IMR-90 (cell line): ENCODE data around the gene CEBPE. TPM values are rescaled to one million over a fixed set of nuclear protein-coding genes. Genes with fewer than 3 reads are reported as not detected.

Source experiments
- ATAC-seq: fragments of 200-7000 bp; cut with Tn5 transposase; 2 replicates; pipeline ENCODE4 v1.9.1; 2020; ENCODE audit warnings: low read depth, mild to moderate bottlenecking, moderate library complexity
- BruUV-seq: library from RNA; stranded (reverse); fragments of 400-500 nt; replicated peaks from 2 replicates; lab custom pipeline; 2021; lab: Mats Ljungman, UMichigan
- CTCF ChIA-PET: fragments of 300-600 bp; formaldehyde crosslinking; extraction: SDS; loops from one replicate; lab custom pipeline; 2021; ENCODE audit warnings: antibody characterized with exemption; lab: Yijun Ruan, JAX
- POLR2A ChIA-PET: fragments of 300-600 bp; sonication (Branson Sonifier 250); formaldehyde crosslinking; loops from one replicate; lab custom pipeline; 2022; ENCODE audit warnings: antibody characterized with exemption; ENCODE audit not compliant: unreplicated experiment; lab: Charles Lee
- DNase-seq: peaks from one replicate; pipeline ENCODE4 v3.0.0; 2013
- H2AFZ ChIP-seq: replicated peaks from 2 replicates; pipeline ENCODE3; 2013; ENCODE audit warnings: low read length, mild to moderate bottlenecking; ENCODE audit not compliant: poor library complexity
- H2AK5ac ChIP-seq: 2 replicates; pipeline ENCODE4 v1.6.1; 2013; ENCODE audit warnings: low read depth, low read length, inconsistent platforms
- H2AK9ac ChIP-seq: replicated peaks from 2 replicates; pipeline ENCODE3; 2013; ENCODE audit warnings: mild to moderate bottlenecking, low read depth, low read length, moderate library complexity; ENCODE audit not compliant: poor library complexity
- H2BK120ac ChIP-seq: 2 replicates; pipeline ENCODE4 v1.6.1; 2013; ENCODE audit warnings: low read depth, low read length, inconsistent platforms
- H2BK15ac ChIP-seq: 3 replicates; pipeline ENCODE4 v1.6.1; 2013; ENCODE audit warnings: low read depth, low read length, inconsistent platforms
- H2BK20ac ChIP-seq: 2 replicates; pipeline ENCODE4 v1.6.1; 2013; ENCODE audit warnings: low read depth, mild to moderate bottlenecking, inconsistent platforms, low read length, moderate library complexity
- H2BK5ac ChIP-seq: 2 replicates; pipeline ENCODE4 v1.6.1; 2013; ENCODE audit warnings: mild to moderate bottlenecking, low read depth, low read length, inconsistent platforms; ENCODE audit not compliant: poor library complexity, severe bottlenecking
- H3K14ac ChIP-seq: replicated peaks from 2 replicates; pipeline ENCODE4 v1.6.1; 2013; ENCODE audit warnings: low read depth, low read length, inconsistent platforms
- H3K18ac ChIP-seq: 2 replicates; pipeline ENCODE4 v1.6.1; 2013; ENCODE audit warnings: low read depth, low read length, control low read depth
- H3K23ac ChIP-seq: 2 replicates; pipeline ENCODE4 v1.6.1; 2013; ENCODE audit warnings: low read depth, low read length, inconsistent platforms
- H3K27ac ChIP-seq: 2 replicates; pipeline ENCODE4 v1.5.1; 2013; ENCODE audit warnings: mild to moderate bottlenecking, control low read depth, low read length; ENCODE audit not compliant: insufficient read depth
- H3K27me3 ChIP-seq: 2 replicates; pipeline ENCODE4 v1.6.1; 2013; ENCODE audit warnings: low read length; ENCODE audit not compliant: control insufficient read depth, insufficient read depth
- H3K36me3 ChIP-seq: 2 replicates; pipeline ENCODE4 v1.6.1; 2013; ENCODE audit warnings: low read length, mixed read lengths; ENCODE audit not compliant: control insufficient read depth, insufficient read depth
- H3K4ac ChIP-seq: 2 replicates; pipeline ENCODE4 v1.6.1; 2013; ENCODE audit warnings: low read depth, low read length, inconsistent platforms
- H3K4me1 ChIP-seq: 2 replicates; pipeline ENCODE4 v1.6.1; 2013; ENCODE audit warnings: low read length, mixed read lengths; ENCODE audit not compliant: control insufficient read depth, insufficient read depth
- H3K4me2 ChIP-seq: 2 replicates; pipeline ENCODE4 v1.6.1; 2013; ENCODE audit warnings: low read depth, mild to moderate bottlenecking, control low read depth, low read length, moderate library complexity
- H3K4me3 ChIP-seq: 2 replicates; pipeline ENCODE4 v1.5.1; 2013; ENCODE audit warnings: low read depth, mild to moderate bottlenecking, control low read depth, low read length, moderate library complexity; ENCODE audit not compliant: insufficient read depth
- H3K56ac ChIP-seq: 2 replicates; pipeline ENCODE4 v1.6.1; 2013; ENCODE audit warnings: low read length, inconsistent platforms; ENCODE audit not compliant: insufficient read depth; ENCODE audit errors: extremely low read depth
- H3K79me1 ChIP-seq, 2 experiments: 2 replicates each; pipeline ENCODE4 v1.6.1; 2013; ENCODE audit warnings: low read length in 2 of 2, inconsistent platforms in 1 of 2, low read depth in 1 of 2
- H3K9ac ChIP-seq: 2 replicates; pipeline ENCODE4 v1.6.1; 2013; ENCODE audit warnings: low read depth, low read length, control low read depth
- H3K9me1 ChIP-seq: 2 replicates; pipeline ENCODE4 v1.6.1; 2013; ENCODE audit warnings: low read length, inconsistent platforms; ENCODE audit not compliant: insufficient read depth
- H3K9me3 ChIP-seq: 2 replicates; pipeline ENCODE4 v1.6.1; 2013; ENCODE audit warnings: low read length; ENCODE audit not compliant: control insufficient read depth, insufficient read depth
- H4K20me1 ChIP-seq: 2 replicates; pipeline ENCODE4 v1.6.1; 2013; ENCODE audit warnings: low read length, inconsistent platforms; ENCODE audit not compliant: insufficient read depth
- H4K5ac ChIP-seq: 2 replicates; pipeline ENCODE4 v1.6.1; 2013; ENCODE audit warnings: mild to moderate bottlenecking, low read depth, low read length, control low read depth
- H4K8ac ChIP-seq, 2 experiments: 2 replicates each; pipeline ENCODE4 v1.6.1; 2013; ENCODE audit warnings: low read depth in 2 of 2, low read length in 2 of 2, control low read depth in 1 of 2, inconsistent platforms in 1 of 2
- H4K91ac ChIP-seq: 2 replicates; pipeline ENCODE4 v1.6.1; 2013; ENCODE audit warnings: low read depth, low read length, inconsistent platforms; ENCODE audit not compliant: insufficient read depth
- BHLHE40 ChIP-seq: fragments of 150-350 bp; IDR thresholded peaks from 2 replicates; pipeline ENCODE4 v1.6.1; 2016; ENCODE audit warnings: mild to moderate bottlenecking, low read depth, low read length
- CTCF ChIP-seq: conservative IDR thresholded peaks from 2 replicates; pipeline ENCODE4 v1.5.1; 2012; ENCODE audit warnings: mild to moderate bottlenecking, low read depth, low read length, improper control_type of control experiment
- MAFK ChIP-seq: IDR thresholded peaks from 2 replicates; pipeline ENCODE4 v1.6.1; 2012; ENCODE audit warnings: low read depth, low read length, improper control_type of control experiment
- MXI1 ChIP-seq: IDR thresholded peaks from 2 replicates; pipeline ENCODE4 v1.6.1; 2012; ENCODE audit warnings: low read depth, mild to moderate bottlenecking, low read length, moderate library complexity, borderline replicate concordance
- POLR2A ChIP-seq: IDR thresholded peaks from 2 replicates; pipeline ENCODE4 v1.6.1; 2012; ENCODE audit warnings: mild to moderate bottlenecking, low read depth, low read length
- RCOR1 ChIP-seq: IDR thresholded peaks from 2 replicates; pipeline ENCODE4 v1.6.1; 2012; ENCODE audit warnings: mild to moderate bottlenecking, low read length, improper control_type of control experiment; ENCODE audit not compliant: insufficient replicate concordance
- SMC3 ChIP-seq: fragments of 150-350 bp; IDR thresholded peaks from 2 replicates; pipeline ENCODE4 v1.6.1; 2016; ENCODE audit warnings: low read depth, mild to moderate bottlenecking, antibody characterized with exemption, low read length, moderate library complexity
- WGBS, 2 experiments: methylation state at CpG; one replicate each; pipeline versions ENCODE4 v1.1.5 to v1.1.7; 2013; ENCODE audit warnings: missing lambda C conversion rate in 2 of 2; ENCODE audit not compliant: insufficient read length in 1 of 2; ENCODE audit errors: extremely low coverage in 2 of 2; 5-methylcytosine and 5-hydroxymethylcytosine counted together
- dilution Hi-C: fragments of 300-500 bp; cut with HindIII; formaldehyde crosslinking; loops from one replicate; pipeline ENCODE4 v1.14.3; 2018; ENCODE audit warnings: low sequenced_read_pairs; ENCODE audit not compliant: unreplicated experiment
- in situ Hi-C: fragments of 300-500 bp; cut with MboI; formaldehyde crosslinking; loops from 3 replicates; pipeline ENCODE4 v1.14.3; 2019; ENCODE audit warnings: low sequenced_read_pairs, inconsistent platforms, mixed read lengths
- intact Hi-C: fragments of 100-400 bp; cut with micrococcal nuclease; formaldehyde crosslinking; loops from 2 replicates; pipeline ENCODE4 v1.10.0; 2022
- polyA plus RNA-seq, 3 experiments: library from polyadenylated mRNA; depleted of rRNA; stranded (reverse); fragments of >200 nt; gene quantifications; 2 replicates each; pipeline ENCODE4 v1.2.3, GENCODE V29; 2012; ENCODE audit warnings: low replicate concordance in 1 of 3
- total RNA-seq: library from RNA; depleted of rRNA; stranded (reverse); fragments of >200 nt; gene quantifications from 2 replicates; pipeline ENCODE4 v1.2.3, GENCODE V29; 2012
- TF ChIP-seq, protein P1 (sequence below): fragments of 150-350 bp; IDR thresholded peaks from 2 replicates; pipeline ENCODE4 v1.6.1; 2016; ENCODE audit warnings: low read depth, mild to moderate bottlenecking, low read length, moderate library complexity, borderline replicate concordance
- TF ChIP-seq, protein P2 (sequence below): fragments of 150-350 bp; IDR thresholded peaks from 2 replicates; pipeline ENCODE4 v1.6.1; 2017; ENCODE audit warnings: mild to moderate bottlenecking, antibody characterized with exemption, low read length, low read depth

Gene CEBPE
- total and polyA plus RNA-seq, 2 of the 4 experiments (the other 2 are of a cell fraction) = 0.05 TPM; not detected in 1

GRCh38 chr14:23091294-23092225, 27.5 kb downstream of the CEBPE start (continued):
- TF ChIP-seq SMC3 = no peak
- no peak for TF ChIP-seq MXI1

DNA sequence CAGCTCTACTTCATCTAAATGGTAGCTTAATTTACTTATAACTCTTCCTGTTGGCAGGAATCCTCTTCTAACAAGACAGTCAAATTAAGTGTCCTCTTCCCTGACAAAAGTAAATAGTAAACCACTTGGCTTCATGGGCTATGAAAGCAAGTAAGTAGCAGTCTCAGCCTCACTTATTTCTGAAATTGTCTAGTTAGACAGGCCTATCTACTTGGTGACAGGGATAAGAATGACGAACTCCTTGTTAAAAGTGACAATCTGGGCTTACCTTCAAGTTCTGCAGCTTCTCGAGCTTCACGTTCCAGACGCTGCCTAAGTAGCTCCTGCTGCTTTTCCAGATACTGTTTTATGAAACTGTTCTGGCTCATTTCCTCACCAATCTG, 28.8 kb downstream of the CEBPE start:
- WGBS, 2 experiments = 93% methylated on average over 3 of the region's 4 CpGs; no CpG with 5 or more reads in 1 of the 2 experiments
- Histone ChIP-seq H3K9me1 (no peaks in the 10 kb centered on the region), H2AK5ac (no peak overlapping the region), H4K5ac (no peak overlapping the region), H2BK15ac (no peak overlapping the region), H3K79me1 (peaks cover 27 to 50% of the 10 kb centered on the region in 2 experiments), H2BK120ac (no peak overlapping the region), H3K56ac (no peak overlapping the region), H3K18ac (no peak overlapping the region), H4K20me1 (peaks cover 22% of the 10 kb centered on the region; the same call in 1 of the 2 replicates), H3K36me3 (peaks cover 21% of the 10 kb centered on the region), H4K91ac (no peak overlapping the region), H2AFZ (no peak overlapping the region), H3K4me2 (no peak overlapping the region), H3K23ac (peak overlapping the region; percentile 20; the same call in 1 of the 2 replicates), H3K4me1 (no peaks in the 10 kb centered on the region; the same call in 1 of the 2 replicates), H3K27ac (no peak overlapping the region), H3K9me3 (no peaks in the 10 kb centered on the region), H3K14ac (no peak overlapping the region), H2BK5ac (no peak overlapping the region), H3K27me3 (no peaks in the 10 kb centered on the region), H2BK20ac (no peak overlapping the region), H3K4me3 (no peak overlapping the region), H3K4ac (no peak overlapping the region), H2AK9ac (no peak overlapping the region), H4K8ac (no peak overlapping the region), H3K9ac (no peak overlapping the region)
- ChIA-PET POLR2A (interaction anchor here (0.7 kb wide), 1 partner anchor 11 kb away, joined by 3 read pairs; no protein-coding TSS in a partner anchor), CTCF (interaction anchor here (1.4 kb wide), 2 partner anchors 13 to 21 kb away, joined by 5 to 7 read pairs; no protein-coding TSS in a partner anchor)
- in situ Hi-C loops = loop anchor here (25.0 kb wide), 1 partner anchor 1047 kb away; the partner anchor contains the start of genes EMC9, FITM1, PSME1 and PSME2
- ATAC-seq = no peak
- dilution Hi-C loops = no loop called here
- BruUV-seq = no TSS peak
- no peak for DNase-seq
- TF ChIP-seq POLR2A (no peak), RCOR1 (no peak), CTCF (no peak), MXI1 (no peak), BHLHE40 (no peak), MAFK (no peak)
- TF ChIP-seq, protein P1, sequence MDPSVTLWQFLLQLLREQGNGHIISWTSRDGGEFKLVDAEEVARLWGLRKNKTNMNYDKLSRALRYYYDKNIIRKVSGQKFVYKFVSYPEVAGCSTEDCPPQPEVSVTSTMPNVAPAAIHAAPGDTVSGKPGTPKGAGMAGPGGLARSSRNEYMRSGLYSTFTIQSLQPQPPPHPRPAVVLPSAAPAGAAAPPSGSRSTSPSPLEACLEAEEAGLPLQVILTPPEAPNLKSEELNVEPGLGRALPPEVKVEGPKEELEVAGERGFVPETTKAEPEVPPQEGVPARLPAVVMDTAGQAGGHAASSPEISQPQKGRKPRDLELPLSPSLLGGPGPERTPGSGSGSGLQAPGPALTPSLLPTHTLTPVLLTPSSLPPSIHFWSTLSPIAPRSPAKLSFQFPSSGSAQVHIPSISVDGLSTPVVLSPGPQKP = no peak
- TF ChIP-seq, protein P2, sequence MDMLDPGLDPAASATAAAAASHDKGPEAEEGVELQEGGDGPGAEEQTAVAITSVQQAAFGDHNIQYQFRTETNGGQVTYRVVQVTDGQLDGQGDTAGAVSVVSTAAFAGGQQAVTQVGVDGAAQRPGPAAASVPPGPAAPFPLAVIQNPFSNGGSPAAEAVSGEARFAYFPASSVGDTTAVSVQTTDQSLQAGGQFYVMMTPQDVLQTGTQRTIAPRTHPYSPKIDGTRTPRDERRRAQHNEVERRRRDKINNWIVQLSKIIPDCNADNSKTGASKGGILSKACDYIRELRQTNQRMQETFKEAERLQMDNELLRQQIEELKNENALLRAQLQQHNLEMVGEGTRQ = no peak
- intact Hi-C loops = no loop called here
